ENCODE data around the gene ZC2HC1B. TPM values are rescaled to one million over a fixed set of nuclear protein-coding genes. Genes with fewer than 3 reads are reported as not detected.
A peak's percentile ranks its signal among the peaks of the same experiment; 100 is the strongest.

The ZC2HC1B gene
- total RNA-seq, 1 donor = not detected

- TF ChIP-seq CTCF (IDR thresholded peaks at IDR 0.05; ENCODE audit: insufficient read depth, low read depth, low read length) = no peak
- DNase-seq (ENCODE audit: low read depth) = no peak
- H3K4me3 ChIP-seq (ENCODE audit: low read depth, low read length) = no peak overlapping the region
Observed at GRCh38 chr6:143966312-143966711, 102.0 kb downstream of the ZC2HC1B start.

GRCh38 chr6:143967706-143968376 lies 103.6 kb downstream of the ZC2HC1B start:
- peak; percentile 74 for DNase-seq (ENCODE audit: low read depth)
- no peak overlapping the region for H3K4me3 ChIP-seq (ENCODE audit: low read depth, low read length)
- no peak for TF ChIP-seq CTCF (IDR thresholded peaks at IDR 0.05; ENCODE audit: insufficient read depth, low read depth, low read length)

- no peak overlapping the region for H3K4me3 ChIP-seq (ENCODE audit: low read depth, low read length)
- TF ChIP-seq CTCF (IDR thresholded peaks at IDR 0.05; ENCODE audit: insufficient read depth, low read depth, low read length) = no peak
- DNase-seq (ENCODE audit: low read depth) = no peak
Observed at GRCh38 chr6:143969077-143969476, 104.8 kb downstream of the ZC2HC1B start.

- TF ChIP-seq CTCF (IDR thresholded peaks at IDR 0.05; ENCODE audit: insufficient read depth, low read depth, low read length) = no peak
- no peak overlapping the region for H3K4me3 ChIP-seq (ENCODE audit: low read depth, low read length)
- peak; percentile 54 for DNase-seq (ENCODE audit: low read depth)
Observed at GRCh38 chr6:143970456-143971218, 106.4 kb downstream of the ZC2HC1B start.

- no peak for TF ChIP-seq CTCF (IDR thresholded peaks at IDR 0.05; ENCODE audit: insufficient read depth, low read depth, low read length)
- no peak for DNase-seq (ENCODE audit: low read depth)
- no peak overlapping the region for H3K4me3 ChIP-seq (ENCODE audit: low read depth, low read length)
Observed at GRCh38 chr6:143971482-143972205, 107.4 kb downstream of the ZC2HC1B start.

GRCh38 chr6:143973097-143973966 lies 109.1 kb downstream of the ZC2HC1B start:
- no peak for DNase-seq (ENCODE audit: low read depth)
- no peak overlapping the region for H3K4me3 ChIP-seq (ENCODE audit: low read depth, low read length)
- no peak for TF ChIP-seq CTCF (IDR thresholded peaks at IDR 0.05; ENCODE audit: insufficient read depth, low read depth, low read length)

Measured in fibroblast of villous mesenchyme (primary cell).